GM19351 (cell line): ENCODE data around the gene SLC24A3.

Experiments
- ATAC-seq: cut with Tn5 transposase; IDR thresholded peaks from one replicate; pipeline ENCODE4 v1.9.1; 2021; ENCODE audit warnings: mild to moderate bottlenecking, moderate library complexity; ENCODE audit not compliant: unreplicated experiment

Gene SLC24A3

GRCh38 chr20:19692685-19693119, 480.3 kb downstream of the SLC24A3 start:
- no peak for ATAC-seq

GRCh38 chr20:19693508-19693907, 481.1 kb downstream of the SLC24A3 start:
- ATAC-seq: no peak

GRCh38 chr20:19695081-19695480, 482.6 kb downstream of the SLC24A3 start:
- no peak for ATAC-seq

GRCh38 chr20:19696620-19697019, 484.2 kb downstream of the SLC24A3 start:
- no peak for ATAC-seq

- ATAC-seq: no peak
Measured at GRCh38 chr20:19697415-19697814, 485.0 kb downstream of the SLC24A3 start.

GRCh38 chr20:19699180-19699971, 486.9 kb downstream of the SLC24A3 start:
- no peak for ATAC-seq

- ATAC-seq: no peak
Measured at GRCh38 chr20:19701429-19701828, 489.0 kb downstream of the SLC24A3 start.

GRCh38 chr20:19706463-19706862, 494.0 kb downstream of the SLC24A3 start:
- ATAC-seq: peak; percentile 88

- no peak for ATAC-seq
Measured at GRCh38 chr20:19709635-19710335, 497.3 kb downstream of the SLC24A3 start.

- ATAC-seq: no peak
Measured at GRCh38 chr20:19710336-19711120, 498.1 kb downstream of the SLC24A3 start.

GRCh38 chr20:19711126-19711525, 498.7 kb downstream of the SLC24A3 start:
- no peak for ATAC-seq

GRCh38 chr20:19712721-19713260, 500.3 kb downstream of the SLC24A3 start:
- ATAC-seq: no peak

- ATAC-seq: no peak
Measured at GRCh38 chr20:19713822-19714578, 501.6 kb downstream of the SLC24A3 start.

- ATAC-seq: no peak
Measured at GRCh38 chr20:19714579-19714840, 502.1 kb downstream of the SLC24A3 start.

- ATAC-seq: no peak
Measured at GRCh38 chr20:19715986-19716385, 503.5 kb downstream of the SLC24A3 start.

- ATAC-seq: no peak
Measured at GRCh38 chr20:19718880-19719279, 506.4 kb downstream of the SLC24A3 start.

- no peak for ATAC-seq
Measured at GRCh38 chr20:19720991-19721390, 508.5 kb downstream of the SLC24A3 start.

GRCh38 chr20:19723051-19723450, 510.6 kb downstream of the SLC24A3 start:
- ATAC-seq: no peak

GRCh38 chr20:19723813-19724430, 511.5 kb downstream of the SLC24A3 start:
- no peak for ATAC-seq

- ATAC-seq: no peak
Measured at GRCh38 chr20:19725373-19725772, 512.9 kb downstream of the SLC24A3 start.
